ENCODE measurements around the gene STEAP3.

- TF ChIP-seq CTCF (IDR thresholded peaks at IDR 0.05; ENCODE audit: insufficient read depth, low read depth, low read length), result no peak
- TF ChIP-seq EZH2 (IDR thresholded peaks at IDR 0.05; ENCODE audit: insufficient read depth, low read length), result no peak
Observed at GRCh38 chr2:119266091-119266589, 42.5 kb downstream of the STEAP3 start.

All from astrocyte (in vitro differentiated cells and primary cell).